ENCODE data around the gene GARIN5B. TPM values are rescaled to one million over a fixed set of nuclear protein-coding genes. Genes with fewer than 3 reads are reported as not detected.

The GARIN5B gene
- total RNA-seq, 1 donor from 2014 or later = not detected

GRCh38 chr19:55377356-55378131 is 14.5 kb upstream of the GARIN5B start:
- Histone ChIP-seq H3K4me3 (ENCODE audit: low read depth, low read length) (no peak overlapping the region), H3K36me3 (ENCODE audit: control insufficient read depth, insufficient read depth, low read length) (no peaks in the 10 kb centered on the region), H3K27me3 (ENCODE audit: control insufficient read depth, insufficient read depth, low read length) (peaks cover 7% of the 10 kb centered on the region)
- no peak for TF ChIP-seq CTCF (IDR thresholded peaks at IDR 0.05; ENCODE audit: insufficient read depth, low read length, poor library complexity, severe bottlenecking)
- DNase-seq (ENCODE audit: low read depth) = no peak

DNA sequence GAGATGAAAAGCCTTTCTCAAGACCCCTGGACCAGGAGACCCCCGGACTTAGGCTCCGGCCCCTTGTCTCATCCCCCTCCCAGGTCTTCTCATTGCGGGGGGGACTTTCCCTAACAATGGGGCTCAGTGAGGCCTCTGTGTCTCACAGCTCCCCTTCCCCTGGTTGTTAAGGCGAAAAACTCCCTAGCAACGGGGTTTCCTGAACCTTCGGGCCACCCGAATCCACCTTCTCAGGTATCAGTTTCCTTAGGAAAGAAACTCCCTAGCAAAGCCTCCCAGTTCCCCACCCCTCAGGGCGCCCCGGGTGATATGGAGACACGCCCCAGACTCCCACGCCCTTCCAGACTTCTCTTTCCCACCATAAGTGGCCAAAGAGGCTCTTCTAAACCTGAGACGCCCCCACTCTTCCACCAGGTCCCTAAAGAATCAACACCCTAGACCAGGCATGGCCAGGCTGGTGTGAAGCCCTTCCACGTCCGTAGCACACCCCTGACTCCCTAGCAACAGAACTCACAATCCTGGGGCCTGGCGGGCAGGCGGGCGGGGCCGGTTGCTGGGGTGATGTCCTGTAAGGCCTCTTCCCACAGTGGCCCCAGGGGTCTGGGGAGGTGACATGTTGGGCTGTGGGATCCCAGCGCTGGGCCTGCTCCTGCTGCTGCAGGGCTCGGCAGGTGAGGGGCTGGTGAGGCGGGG is 13.3 kb upstream of the GARIN5B start, which contains the start of gene TMEM190:
Gene TMEM190 (plus strand): TSS at position 586 of the 693 bp plus-strand sequence. CDS start 28 bp downstream, at position 614.
- Histone ChIP-seq H3K36me3 (ENCODE audit: control insufficient read depth, insufficient read depth, low read length) (no peaks in the 10 kb centered on the region), H3K4me3 (ENCODE audit: low read depth, low read length) (no peak within 1 kb of the TSS), H3K27me3 (ENCODE audit: control insufficient read depth, insufficient read depth, low read length) (peaks cover 7% of the 10 kb centered on the region)
- DNase-seq (ENCODE audit: low read depth) = no peak
- TF ChIP-seq CTCF (IDR thresholded peaks at IDR 0.05; ENCODE audit: insufficient read depth, low read length, poor library complexity, severe bottlenecking) = no peak

DNA sequence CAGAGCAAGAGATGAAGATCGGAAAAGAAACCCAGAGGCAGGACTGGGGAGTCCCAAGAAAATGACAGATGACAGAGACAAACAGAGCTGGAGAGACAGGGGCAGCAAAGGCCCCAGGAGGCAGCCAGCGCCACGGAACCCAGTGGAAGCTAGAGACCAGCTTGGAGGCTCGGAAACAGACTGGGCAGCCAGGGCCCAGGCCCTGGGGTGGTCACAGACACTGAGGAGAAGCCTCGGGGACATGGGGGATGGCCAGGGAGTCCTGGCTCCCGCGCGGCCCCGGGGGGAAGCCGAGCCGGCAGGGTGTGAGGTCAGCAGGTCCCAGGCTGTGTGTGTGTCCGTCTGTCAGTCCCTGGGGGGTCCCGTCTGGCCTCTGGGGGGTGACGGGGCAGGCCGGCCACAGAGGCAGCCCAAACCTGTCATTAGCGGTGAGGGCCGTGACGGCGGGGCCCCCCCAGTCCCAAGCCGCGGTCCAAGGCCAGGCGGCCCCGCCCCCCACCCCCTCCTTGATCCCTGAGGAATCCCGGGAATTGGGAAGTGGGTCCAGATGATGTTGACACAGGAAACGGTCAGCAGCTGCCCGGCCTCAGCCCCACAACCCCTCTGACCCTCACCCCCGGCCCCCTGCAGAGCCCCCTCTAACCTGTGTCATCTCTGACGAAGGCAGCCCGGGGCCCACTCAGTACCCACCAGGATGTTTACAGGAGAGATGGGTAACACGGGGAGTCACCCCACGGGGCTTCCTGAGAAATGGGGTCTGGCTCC is 11.1 kb upstream of the GARIN5B start:
- no peak for TF ChIP-seq CTCF (IDR thresholded peaks at IDR 0.05; ENCODE audit: insufficient read depth, low read length, poor library complexity, severe bottlenecking)
- Histone ChIP-seq H3K36me3 (ENCODE audit: control insufficient read depth, insufficient read depth, low read length) (no peaks in the 10 kb centered on the region), H3K4me3 (ENCODE audit: low read depth, low read length) (no peak overlapping the region), H3K27me3 (ENCODE audit: control insufficient read depth, insufficient read depth, low read length) (peaks cover 7% of the 10 kb centered on the region)
- no peak for DNase-seq (ENCODE audit: low read depth)

GRCh38 chr19:55373306-55373992 is 10.4 kb upstream of the GARIN5B start:
- H3K27me3 ChIP-seq (ENCODE audit: control insufficient read depth, insufficient read depth, low read length) = peaks cover 7% of the 10 kb centered on the region
- H3K4me3 ChIP-seq (ENCODE audit: low read depth, low read length) = no peak overlapping the region
- DNase-seq (ENCODE audit: low read depth) = no peak
- TF ChIP-seq CTCF (IDR thresholded peaks at IDR 0.05; ENCODE audit: insufficient read depth, low read length, poor library complexity, severe bottlenecking) = no peak
- no peaks in the 10 kb centered on the region for H3K36me3 ChIP-seq (ENCODE audit: control insufficient read depth, insufficient read depth, low read length)

- H3K4me3 ChIP-seq (ENCODE audit: low read depth, low read length) = no peak overlapping the region
- no peak for TF ChIP-seq CTCF (IDR thresholded peaks at IDR 0.05; ENCODE audit: insufficient read depth, low read length, poor library complexity, severe bottlenecking)
- peaks cover 2% of the 10 kb centered on the region for H3K27me3 ChIP-seq (ENCODE audit: control insufficient read depth, insufficient read depth, low read length)
- H3K36me3 ChIP-seq (ENCODE audit: control insufficient read depth, insufficient read depth, low read length) = no peaks in the 10 kb centered on the region
- no peak for DNase-seq (ENCODE audit: low read depth)
These were observed 9.4 kb upstream of the GARIN5B start for GRCh38 chr19:55372316-55373081.
